GM12891 (cell line): ENCODE measurements around the gene LILRA2.

ENCODE experiments used
- PAX5 ChIP-seq: IDR thresholded peaks from 2 replicates; pipeline ENCODE4 v1.6.1; 2011; ENCODE audit warnings: low read length, moderate library complexity, mild to moderate bottlenecking; ENCODE audit not compliant: insufficient read depth, severe bottlenecking
- POLR2A ChIP-seq: IDR thresholded peaks from 2 replicates; pipeline ENCODE4 v1.6.1; 2011; ENCODE audit warnings: low read depth, low read length, control low read depth
- POLR2AphosphoS5 ChIP-seq: IDR thresholded peaks from 2 replicates; pipeline ENCODE4 v1.6.1; 2011; ENCODE audit warnings: low read depth, low read length, control low read depth
- TAF1 ChIP-seq: IDR thresholded peaks from 2 replicates; pipeline ENCODE4 v1.6.1; 2011; ENCODE audit warnings: low read depth, low read length, control low read depth

GRCh38 chr19:54541712-54542111 lies 31.9 kb upstream of the LILRA2 start:
- no peak for TF ChIP-seq POLR2A
- TF ChIP-seq POLR2AphosphoS5: no peak
- no peak for TF ChIP-seq PAX5
- no peak for TF ChIP-seq TAF1
